GM23338 (cell line): ENCODE results near the gene ITPR3. TPM values are rescaled to one million over a fixed set of nuclear protein-coding genes. Genes with fewer than 3 reads are reported as not detected.

Experiments used
- ATAC-seq: fragments of 200-7000 bp; cut with Tn5 transposase; 3 replicates; pipeline ENCODE4 v1.9.1; 2020
- DNase-seq: peaks from one replicate; pipeline ENCODE4 v3.0.0-alpha.2; 2015; ENCODE audit warnings: low spot score
- H2AFZ ChIP-seq: fragments of 200-600 bp; sonication (generic); 2 replicates; pipeline ENCODE4 v1.8.0; 2016; ENCODE audit warnings: antibody characterized with exemption, mild to moderate bottlenecking, moderate library complexity
- H3F3A ChIP-seq: fragments of 200-600 bp; sonication (generic); replicated peaks from 2 replicates; pipeline ENCODE4 v1.8.0; 2017; ENCODE audit warnings: antibody characterized with exemption, mixed run types, low read depth
- H3K27ac ChIP-seq: fragments of 200-600 bp; sonication (generic); 2 replicates; pipeline ENCODE4 v1.6.1; 2016; ENCODE audit warnings: low read depth
- H3K27me3 ChIP-seq: fragments of 200-600 bp; sonication (generic); 2 replicates; pipeline ENCODE4 v1.8.0; 2016; ENCODE audit warnings: mild to moderate bottlenecking, mixed run types, moderate library complexity; ENCODE audit not compliant: insufficient read depth
- H3K36me3 ChIP-seq: fragments of 200-600 bp; sonication (generic); 2 replicates; pipeline ENCODE4 v1.8.0; 2016; ENCODE audit warnings: mild to moderate bottlenecking; ENCODE audit not compliant: insufficient read depth
- H3K4me1 ChIP-seq: fragments of 200-600 bp; sonication (generic); 2 replicates; pipeline ENCODE4 v1.8.0; 2016; ENCODE audit warnings: mild to moderate bottlenecking, moderate library complexity; ENCODE audit not compliant: insufficient read depth
- H3K4me2 ChIP-seq: fragments of 200-600 bp; sonication (generic); 2 replicates; pipeline ENCODE4 v1.7.1; 2017; ENCODE audit warnings: mixed run types
- H3K4me3 ChIP-seq: fragments of 200-600 bp; sonication (generic); 2 replicates; pipeline ENCODE4 v1.6.1; 2016; ENCODE audit warnings: mixed run types
- H3K79me2 ChIP-seq: fragments of 200-600 bp; sonication (generic); replicated peaks from 2 replicates; pipeline ENCODE4 v1.8.0; 2017; ENCODE audit warnings: mild to moderate bottlenecking; ENCODE audit not compliant: insufficient read depth
- H3K9me2 ChIP-seq: fragments of 200-600 bp; sonication (generic); 2 replicates; pipeline ENCODE4 v1.8.0; 2017; ENCODE audit not compliant: insufficient read depth
- H4K20me1 ChIP-seq: fragments of 200-600 bp; sonication (generic); replicated peaks from 2 replicates; pipeline ENCODE4 v1.8.0; 2017; ENCODE audit warnings: mild to moderate bottlenecking; ENCODE audit not compliant: insufficient read depth
- H3K27ac Mint-ChIP-seq: 2 replicates; pipeline ENCODE4 v1.8.0; 2020; ENCODE audit warnings: inconsistent platforms, mild to moderate bottlenecking, moderate library complexity, mixed read lengths
- H3K27me3 Mint-ChIP-seq: 3 replicates; pipeline ENCODE4 v1.8.0; 2022; ENCODE audit warnings: low read depth, mild to moderate bottlenecking, moderate library complexity, mixed read lengths, inconsistent platforms; ENCODE audit not compliant: insufficient read depth, poor library complexity
- H3K36me3 Mint-ChIP-seq: 3 replicates; pipeline ENCODE4 v1.8.0; 2021; ENCODE audit warnings: low read depth, mild to moderate bottlenecking, inconsistent platforms, moderate library complexity, mixed read lengths
- H3K4me1 Mint-ChIP-seq: 3 replicates; pipeline ENCODE4 v1.8.0; 2020; ENCODE audit warnings: mild to moderate bottlenecking, inconsistent platforms, mixed read lengths
- H3K4me3 Mint-ChIP-seq: 3 replicates; pipeline ENCODE4 v1.8.0; 2021; ENCODE audit warnings: moderate library complexity, mild to moderate bottlenecking, inconsistent platforms, mixed read lengths
- H3K9me3 Mint-ChIP-seq: 3 replicates; pipeline ENCODE4 v1.8.0; 2020; ENCODE audit warnings: moderate library complexity, mild to moderate bottlenecking, inconsistent platforms, mixed read lengths
- CREB1 ChIP-seq: fragments of 250-450 bp; sonication (Bioruptor Pico); IDR thresholded peaks from 2 replicates; pipeline ENCODE4 v1.5.0; 2020; ENCODE audit warnings: low read depth, mild to moderate bottlenecking, moderate library complexity
- EZH2 ChIP-seq: fragments of 200-600 bp; sonication (generic); IDR thresholded peaks from one replicate; pipeline ENCODE4 v1.8.0; 2017; ENCODE audit warnings: antibody characterized with exemption, mild to moderate bottlenecking, low read depth; ENCODE audit not compliant: unreplicated experiment
- EZH2phosphoT487 ChIP-seq: fragments of 200-600 bp; sonication (generic); IDR thresholded peaks from one replicate; pipeline ENCODE4 v1.8.1; 2018; ENCODE audit warnings: antibody characterized with exemption; ENCODE audit not compliant: unreplicated experiment
- NANOG ChIP-seq: IDR thresholded peaks from 2 replicates; pipeline ENCODE4 v1.6.1; 2016; ENCODE audit warnings: antibody characterized with exemption, borderline replicate concordance
- POLR2AphosphoS5 ChIP-seq: IDR thresholded peaks from 2 replicates; pipeline ENCODE4 v1.6.1; 2016; ENCODE audit warnings: antibody characterized with exemption, low read depth
- STAT1 ChIP-seq: IDR thresholded peaks from one replicate; pipeline ENCODE4 v1.6.1; 2016; ENCODE audit warnings: antibody characterized with exemption; ENCODE audit not compliant: unreplicated experiment
- ZNF114 ChIP-seq: fragments of 250-450 bp; sonication (Bioruptor Pico); IDR thresholded peaks from 2 replicates; pipeline ENCODE4 v1.5.0; 2020; ENCODE audit warnings: mild to moderate bottlenecking, moderate library complexity
- ZNF331 ChIP-seq: fragments of 250-450 bp; sonication (Bioruptor Pico); IDR thresholded peaks from 2 replicates; pipeline ENCODE4 v1.5.0; 2020; ENCODE audit warnings: low read depth, mild to moderate bottlenecking, moderate library complexity
- polyA plus RNA-seq: library from polyadenylated mRNA; unstranded; fragments of >200 nt; fragmentation: Nextera tagmentation; extraction: Ambion mirVana; gene quantifications from 2 replicates; pipeline ENCODE4 v1.2.1, GENCODE V29; 2016
- total RNA-seq: library from RNA; depleted of rRNA; stranded (reverse); fragments of >200 nt; shearing (Covaris generic); gene quantifications from 2 replicates; pipeline ENCODE4 v1.2.3, GENCODE V29; 2014
- TF ChIP-seq, protein P1 (sequence below), 2 experiments: fragments of 200-600 bp in 1 of 2; sonication (generic) in 1 of 2; conservative IDR thresholded peaks; 2 replicates each; pipeline versions ENCODE4 v1.5.1 to v1.6.1; 2016 to 2017; ENCODE audit warnings: antibody characterized with exemption in 2 of 2, low read depth in 2 of 2, mild to moderate bottlenecking in 2 of 2, moderate library complexity in 1 of 2
- TF ChIP-seq, protein P2 (sequence below): IDR thresholded peaks from one replicate; pipeline ENCODE4 v1.6.1; 2018; ENCODE audit warnings: antibody characterized with exemption; ENCODE audit not compliant: unreplicated experiment
- TF ChIP-seq, protein P3 (sequence below): IDR thresholded peaks from 2 replicates; pipeline ENCODE4 v1.6.1; 2016; ENCODE audit warnings: antibody characterized with exemption

The ITPR3 gene
- total and polyA plus RNA-seq, 2 experiments from 2014 or later = 7.3 to 31.9 TPM

DNA sequence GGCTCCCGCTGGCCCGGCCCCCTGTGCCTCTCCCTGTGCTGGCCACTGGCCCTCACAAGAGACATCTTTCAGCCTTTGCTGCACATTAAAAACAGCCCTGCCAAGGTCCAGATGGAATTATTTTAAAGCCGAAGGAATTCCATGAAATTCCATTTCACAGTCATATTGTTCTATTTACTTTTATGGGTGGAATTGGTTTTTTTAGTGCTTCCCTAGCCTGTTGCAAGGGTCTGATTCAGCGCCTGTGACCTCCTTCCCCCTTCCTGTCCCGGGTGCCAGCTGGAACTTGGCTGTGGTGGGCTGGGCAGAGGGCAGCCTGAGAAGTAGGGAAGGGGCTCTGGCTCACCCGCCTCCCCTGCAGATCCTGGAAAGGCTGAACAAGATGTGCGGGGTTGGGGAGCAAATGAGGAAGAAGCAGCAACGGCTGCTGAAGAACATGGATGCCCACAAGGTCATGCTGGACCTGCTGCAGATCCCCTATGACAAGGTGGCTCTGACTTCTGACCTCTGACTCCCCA lies 56.1 kb downstream of the ITPR3 start (continued):
- TF ChIP-seq ZNF114 (CRISPR knock-in tag) (no peak), EZH2 (no peak), ZNF331 (no peak)
- TF ChIP-seq, protein P1, sequence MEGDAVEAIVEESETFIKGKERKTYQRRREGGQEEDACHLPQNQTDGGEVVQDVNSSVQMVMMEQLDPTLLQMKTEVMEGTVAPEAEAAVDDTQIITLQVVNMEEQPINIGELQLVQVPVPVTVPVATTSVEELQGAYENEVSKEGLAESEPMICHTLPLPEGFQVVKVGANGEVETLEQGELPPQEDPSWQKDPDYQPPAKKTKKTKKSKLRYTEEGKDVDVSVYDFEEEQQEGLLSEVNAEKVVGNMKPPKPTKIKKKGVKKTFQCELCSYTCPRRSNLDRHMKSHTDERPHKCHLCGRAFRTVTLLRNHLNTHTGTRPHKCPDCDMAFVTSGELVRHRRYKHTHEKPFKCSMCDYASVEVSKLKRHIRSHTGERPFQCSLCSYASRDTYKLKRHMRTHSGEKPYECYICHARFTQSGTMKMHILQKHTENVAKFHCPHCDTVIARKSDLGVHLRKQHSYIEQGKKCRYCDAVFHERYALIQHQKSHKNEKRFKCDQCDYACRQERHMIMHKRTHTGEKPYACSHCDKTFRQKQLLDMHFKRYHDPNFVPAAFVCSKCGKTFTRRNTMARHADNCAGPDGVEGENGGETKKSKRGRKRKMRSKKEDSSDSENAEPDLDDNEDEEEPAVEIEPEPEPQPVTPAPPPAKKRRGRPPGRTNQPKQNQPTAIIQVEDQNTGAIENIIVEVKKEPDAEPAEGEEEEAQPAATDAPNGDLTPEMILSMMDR (conservative IDR thresholded peaks at IDR 0.05; ENCODE audit: low read depth in 2 of 2) = no peak

DNA sequence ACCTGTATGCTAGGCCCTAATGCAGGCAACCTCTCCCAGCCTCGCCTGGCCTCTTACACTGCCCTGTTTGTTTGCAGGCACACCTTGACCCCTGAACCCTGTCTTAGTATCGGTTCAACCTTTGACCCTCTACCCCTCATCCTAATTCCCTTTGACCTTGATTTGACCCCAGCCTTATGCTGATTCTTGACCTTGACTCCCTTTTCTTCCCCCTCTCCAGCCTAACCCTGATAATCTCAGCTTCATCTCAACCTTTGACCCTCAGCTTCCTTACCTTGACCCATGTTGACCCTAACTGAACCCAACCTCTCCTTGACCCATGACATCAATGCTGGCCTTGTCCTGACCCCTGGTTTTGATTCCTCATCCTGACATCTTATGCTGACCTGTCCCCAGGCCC lies 56.6 kb downstream of the ITPR3 start:
- Mint-ChIP-seq H3K27ac (no peak overlapping the region; the same call in 1 of the 2 replicates), H3K36me3 (peaks cover 40% of the 10 kb centered on the region), H3K4me1 (no peaks in the 10 kb centered on the region)
- no peak for TF ChIP-seq CREB1 (CRISPR knock-in tag)
- no peak for TF ChIP-seq POLR2AphosphoS5
- TF ChIP-seq, protein P1 (conservative IDR thresholded peaks at IDR 0.05; ENCODE audit: low read depth in 2 of 2) = no peak
- no peak for TF ChIP-seq EZH2
- no peak for TF ChIP-seq NANOG
- TF ChIP-seq ZNF331 = no peak
- TF ChIP-seq, protein P2, sequence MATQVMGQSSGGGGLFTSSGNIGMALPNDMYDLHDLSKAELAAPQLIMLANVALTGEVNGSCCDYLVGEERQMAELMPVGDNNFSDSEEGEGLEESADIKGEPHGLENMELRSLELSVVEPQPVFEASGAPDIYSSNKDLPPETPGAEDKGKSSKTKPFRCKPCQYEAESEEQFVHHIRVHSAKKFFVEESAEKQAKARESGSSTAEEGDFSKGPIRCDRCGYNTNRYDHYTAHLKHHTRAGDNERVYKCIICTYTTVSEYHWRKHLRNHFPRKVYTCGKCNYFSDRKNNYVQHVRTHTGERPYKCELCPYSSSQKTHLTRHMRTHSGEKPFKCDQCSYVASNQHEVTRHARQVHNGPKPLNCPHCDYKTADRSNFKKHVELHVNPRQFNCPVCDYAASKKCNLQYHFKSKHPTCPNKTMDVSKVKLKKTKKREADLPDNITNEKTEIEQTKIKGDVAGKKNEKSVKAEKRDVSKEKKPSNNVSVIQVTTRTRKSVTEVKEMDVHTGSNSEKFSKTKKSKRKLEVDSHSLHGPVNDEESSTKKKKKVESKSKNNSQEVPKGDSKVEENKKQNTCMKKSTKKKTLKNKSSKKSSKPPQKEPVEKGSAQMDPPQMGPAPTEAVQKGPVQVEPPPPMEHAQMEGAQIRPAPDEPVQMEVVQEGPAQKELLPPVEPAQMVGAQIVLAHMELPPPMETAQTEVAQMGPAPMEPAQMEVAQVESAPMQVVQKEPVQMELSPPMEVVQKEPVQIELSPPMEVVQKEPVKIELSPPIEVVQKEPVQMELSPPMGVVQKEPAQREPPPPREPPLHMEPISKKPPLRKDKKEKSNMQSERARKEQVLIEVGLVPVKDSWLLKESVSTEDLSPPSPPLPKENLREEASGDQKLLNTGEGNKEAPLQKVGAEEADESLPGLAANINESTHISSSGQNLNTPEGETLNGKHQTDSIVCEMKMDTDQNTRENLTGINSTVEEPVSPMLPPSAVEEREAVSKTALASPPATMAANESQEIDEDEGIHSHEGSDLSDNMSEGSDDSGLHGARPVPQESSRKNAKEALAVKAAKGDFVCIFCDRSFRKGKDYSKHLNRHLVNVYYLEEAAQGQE = no peak
- TF ChIP-seq, protein P3, sequence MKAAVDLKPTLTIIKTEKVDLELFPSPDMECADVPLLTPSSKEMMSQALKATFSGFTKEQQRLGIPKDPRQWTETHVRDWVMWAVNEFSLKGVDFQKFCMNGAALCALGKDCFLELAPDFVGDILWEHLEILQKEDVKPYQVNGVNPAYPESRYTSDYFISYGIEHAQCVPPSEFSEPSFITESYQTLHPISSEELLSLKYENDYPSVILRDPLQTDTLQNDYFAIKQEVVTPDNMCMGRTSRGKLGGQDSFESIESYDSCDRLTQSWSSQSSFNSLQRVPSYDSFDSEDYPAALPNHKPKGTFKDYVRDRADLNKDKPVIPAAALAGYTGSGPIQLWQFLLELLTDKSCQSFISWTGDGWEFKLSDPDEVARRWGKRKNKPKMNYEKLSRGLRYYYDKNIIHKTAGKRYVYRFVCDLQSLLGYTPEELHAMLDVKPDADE = no peak
- TF ChIP-seq STAT1 = no peak
- no peak for TF ChIP-seq EZH2phosphoT487
- no peak for TF ChIP-seq ZNF114 (CRISPR knock-in tag)

More for the DNA sequence above, 56.6 kb downstream of the ITPR3 start:
- no peaks in the 10 kb centered on the region for H3K4me1 ChIP-seq
- H3K36me3 ChIP-seq = no peaks in the 10 kb centered on the region
- H3K4me3 ChIP-seq = no peak overlapping the region
- H3K9me2 ChIP-seq = no peaks in the 10 kb centered on the region
- Mint-ChIP-seq H3K9me3 (no peaks in the 10 kb centered on the region), H3K4me3 (no peak overlapping the region), H3K27me3 (peaks cover 10% of the 10 kb centered on the region)
- no peak overlapping the region for H3K27ac ChIP-seq
- no peak overlapping the region for H2AFZ ChIP-seq
- H4K20me1 ChIP-seq = no peaks in the 10 kb centered on the region; the same call in 1 of the 2 replicates
- no peak overlapping the region for H3K4me2 ChIP-seq
- no peaks in the 10 kb centered on the region for H3K79me2 ChIP-seq
- H3K27me3 ChIP-seq = no peaks in the 10 kb centered on the region
- DNase-seq = no peak
- H3F3A ChIP-seq = no peaks in the 10 kb centered on the region
- ATAC-seq = no peak
